K562 (cell line): Measurements from ENCODE around the gene C14orf39.

Experiments
- CTCF ChIP-seq, 3 experiments: IDR thresholded peaks in 2 of 3; conservative IDR thresholded peaks in 1 of 3; 2 replicates each; pipeline ENCODE4 v1.5.1; 2011 to 2012; ENCODE audit warnings: low read length in 3 of 3, mild to moderate bottlenecking in 3 of 3, control low read depth in 2 of 3, improper control_type of control experiment in 1 of 3, inconsistent platforms in 1 of 3, low read depth in 1 of 3, mixed read lengths in 1 of 3, moderate library complexity in 1 of 3; ENCODE audit not compliant: insufficient read depth in 2 of 3
- FUS ChIP-seq: fragments of 200-400 bp; formaldehyde crosslinking; optimal IDR thresholded peaks from 2 replicates; pipeline ENCODE3; 2017; ENCODE audit warnings: low read depth, low read length
- NCOA2 ChIP-seq, 2 experiments: fragments of 450-650 bp; IDR thresholded peaks; 2 replicates each; pipeline ENCODE4 v1.6.1; 2018; ENCODE audit warnings: mild to moderate bottlenecking in 2 of 2, moderate library complexity in 1 of 2; ENCODE audit not compliant: partially characterized antibody in 2 of 2
- TSHZ1 ChIP-seq: fragments of 250-450 bp; sonication (Bioruptor Pico); IDR thresholded peaks from 2 replicates; pipeline ENCODE4 v1.4.0; 2020; ENCODE audit warnings: mild to moderate bottlenecking, moderate library complexity
- ZBED1 ChIP-seq: IDR thresholded peaks from 2 replicates; pipeline ENCODE4 v1.6.1; 2014
- ZNF280A ChIP-seq: fragments of 450-650 bp; IDR thresholded peaks from 2 replicates; pipeline ENCODE4 v1.6.1; 2018; ENCODE audit warnings: mild to moderate bottlenecking, low read depth; ENCODE audit not compliant: partially characterized antibody

GRCh38 chr14:60510254-60510950, 24.5 kb upstream of the C14orf39 start:
- TF ChIP-seq ZBED1, result no peak
- TF ChIP-seq FUS, result no peak
- no peak for TF ChIP-seq CTCF (IDR thresholded peaks at IDR 0.05 in 2 of 3, conservative IDR thresholded peaks at IDR 0.05 in 1 of 3; ENCODE audit: insufficient read depth in 2 of 3, low read depth in 1 of 3, low read length in 3 of 3)
- no peak for TF ChIP-seq ZNF280A
- no peak for TF ChIP-seq TSHZ1 (CRISPR knock-in tag)
- TF ChIP-seq NCOA2 (IDR thresholded peaks at IDR 0.05; ENCODE audit: partially characterized antibody in 2 of 2), result no peak
